Left forelimb (tissue), 1 donor: ENCODE results near the gene RALGAPA1.
"Not testable (repeated sequence)": the region's sequence is repeated elsewhere in the genome, so short reads cannot be mapped to it uniquely, and the experiment has no call there.

Source experiments
- DNase-seq: peaks from one replicate; pipeline ENCODE4 v3.0.0-alpha.2; 2018; ENCODE audit warnings: low spot score

RALGAPA1 gene

GRCh38 chr14:35699791-35700444 lies 109.2 kb downstream of the RALGAPA1 start:
- no peak for DNase-seq

- no peak for DNase-seq
Observed at GRCh38 chr14:35696575-35696974, 112.5 kb downstream of the RALGAPA1 start.

- no peak for DNase-seq
Observed at GRCh38 chr14:35696119-35696518, 113.0 kb downstream of the RALGAPA1 start.

- DNase-seq = no peak
Observed at GRCh38 chr14:35695647-35696046, 113.4 kb downstream of the RALGAPA1 start.

- no peak for DNase-seq
Observed at GRCh38 chr14:35695072-35695471, 114.0 kb downstream of the RALGAPA1 start.

GRCh38 chr14:35689000-35689460 lies 120.1 kb downstream of the RALGAPA1 start:
- DNase-seq = no peak

- no peak for DNase-seq
Observed at GRCh38 chr14:35688126-35688826, 120.8 kb downstream of the RALGAPA1 start.

GRCh38 chr14:35687335-35687939 lies 121.7 kb downstream of the RALGAPA1 start:
- DNase-seq = no peak

GRCh38 chr14:35683688-35684087 lies 125.4 kb downstream of the RALGAPA1 start:
- DNase-seq = not testable (repeated sequence)

GRCh38 chr14:35682802-35683201 lies 126.3 kb downstream of the RALGAPA1 start:
- DNase-seq = no peak

GRCh38 chr14:35678403-35679028 lies 130.6 kb downstream of the RALGAPA1 start:
- DNase-seq = no peak

- no peak for DNase-seq
Observed at GRCh38 chr14:35669782-35670181, 139.3 kb downstream of the RALGAPA1 start.

- DNase-seq = no peak
Observed at GRCh38 chr14:35666429-35667043, 142.6 kb downstream of the RALGAPA1 start.

GRCh38 chr14:35661875-35662274 lies 147.2 kb downstream of the RALGAPA1 start:
- DNase-seq = no peak

GRCh38 chr14:35653045-35653444 lies 156.1 kb downstream of the RALGAPA1 start:
- DNase-seq = no peak

- no peak for DNase-seq
Observed at GRCh38 chr14:35643513-35643912, 165.6 kb downstream of the RALGAPA1 start.

GRCh38 chr14:35637851-35638250 lies 171.2 kb downstream of the RALGAPA1 start:
- DNase-seq = no peak

GRCh38 chr14:35637269-35637668 lies 171.8 kb downstream of the RALGAPA1 start:
- DNase-seq = no peak

GRCh38 chr14:35632676-35633075 lies 176.4 kb downstream of the RALGAPA1 start:
- no peak for DNase-seq

- DNase-seq = no peak
Observed at GRCh38 chr14:35632271-35632670, 176.8 kb downstream of the RALGAPA1 start.

GRCh38 chr14:35631071-35631805 lies 177.9 kb downstream of the RALGAPA1 start:
- DNase-seq = no peak

GRCh38 chr14:35628989-35629388 lies 180.1 kb downstream of the RALGAPA1 start:
- no peak for DNase-seq
